GM12892 (cell line): ENCODE data around the gene COL26A1.

Experiments
- DNase-seq: peaks from one replicate; pipeline ENCODE4 v3.0.0; 2011; ENCODE audit not compliant: insufficient read length
- FAIRE-seq: peaks from 2 replicates; lab custom pipeline; 2011; peaks lifted over from hg19 to GRCh38; lab: Jason Lieb, UNC
- POLR2A ChIP-seq: IDR thresholded peaks from 2 replicates; pipeline ENCODE4 v1.6.1; 2011; ENCODE audit warnings: low read depth, low read length, control low read depth
- POLR2AphosphoS5 ChIP-seq: IDR thresholded peaks from 2 replicates; pipeline ENCODE4 v1.6.1; 2011; ENCODE audit warnings: low read depth, low read length, control low read depth
- TAF1 ChIP-seq: IDR thresholded peaks from 2 replicates; pipeline ENCODE4 v1.6.1; 2011; ENCODE audit warnings: low read depth, mild to moderate bottlenecking, control low read depth, low read length, borderline replicate concordance

The COL26A1 gene

GRCh38 chr7:101521430-101521925 is 158.8 kb downstream of the COL26A1 start:
- DNase-seq (no peak), FAIRE-seq (no peak)
- no peak for TF ChIP-seq POLR2A
- no peak for TF ChIP-seq POLR2AphosphoS5
- TF ChIP-seq TAF1: no peak

DNA sequence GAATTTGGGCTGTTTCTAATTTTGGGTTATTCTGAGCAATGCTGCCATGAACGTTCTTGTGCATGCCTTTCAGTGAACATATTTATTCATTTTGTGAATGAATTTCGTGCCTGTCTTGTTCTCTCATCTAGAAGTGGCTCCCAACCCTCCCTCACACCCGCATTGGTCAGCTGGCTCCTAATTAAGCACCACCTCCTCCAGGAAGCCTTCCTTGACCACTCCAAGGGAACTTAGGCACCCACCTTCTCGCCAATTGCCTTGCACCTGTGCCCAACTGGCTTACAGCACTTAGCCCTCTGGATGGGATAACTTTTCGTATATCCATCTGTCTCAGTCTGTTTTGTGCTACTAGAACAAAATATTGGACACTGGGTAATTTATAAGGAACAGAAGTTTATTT is 159.3 kb downstream of the COL26A1 start:
- FAIRE-seq: no peak
- no peak for DNase-seq
- TF ChIP-seq POLR2AphosphoS5: no peak
- no peak for TF ChIP-seq TAF1
- TF ChIP-seq POLR2A: no peak

GRCh38 chr7:101527844-101528667 is 165.4 kb downstream of the COL26A1 start:
- TF ChIP-seq TAF1 (no peak), POLR2A (no peak), POLR2AphosphoS5 (no peak)
- DNase-seq (no peak), FAIRE-seq (no peak)

DNA sequence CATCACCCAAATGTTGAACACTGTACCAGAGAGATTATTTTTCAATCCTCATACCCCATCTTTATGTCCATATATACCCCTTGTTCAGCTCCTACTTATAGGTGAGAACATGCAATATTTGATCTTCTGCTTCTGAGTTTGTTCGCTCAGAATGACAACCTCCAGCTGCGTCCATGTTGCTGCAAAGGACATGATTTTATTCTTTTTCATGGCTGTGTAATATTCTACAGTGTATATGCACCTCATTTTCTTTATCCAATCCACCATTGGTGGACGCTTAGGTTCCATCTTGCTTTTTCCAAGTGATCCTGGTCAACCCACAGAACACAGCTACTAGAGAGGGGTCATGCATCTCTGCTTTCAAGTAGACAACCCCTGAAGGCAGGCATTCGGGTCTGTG is 166.9 kb downstream of the COL26A1 start:
- TF ChIP-seq POLR2A (no peak), POLR2AphosphoS5 (no peak), TAF1 (no peak)
- FAIRE-seq: no peak

GRCh38 chr7:101531726-101532357 is 169.2 kb downstream of the COL26A1 start:
- TF ChIP-seq TAF1 (no peak), POLR2A (no peak), POLR2AphosphoS5 (no peak)
- DNase-seq (no peak), FAIRE-seq (no peak)

More for the DNA sequence above, 166.9 kb downstream of the COL26A1 start:
- DNase-seq: no peak

GRCh38 chr7:101532400-101533102 is 169.9 kb downstream of the COL26A1 start:
- TF ChIP-seq POLR2AphosphoS5: no peak
- no peak for TF ChIP-seq POLR2A
- no peak for TF ChIP-seq TAF1
- DNase-seq (no peak), FAIRE-seq (no peak)

DNA sequence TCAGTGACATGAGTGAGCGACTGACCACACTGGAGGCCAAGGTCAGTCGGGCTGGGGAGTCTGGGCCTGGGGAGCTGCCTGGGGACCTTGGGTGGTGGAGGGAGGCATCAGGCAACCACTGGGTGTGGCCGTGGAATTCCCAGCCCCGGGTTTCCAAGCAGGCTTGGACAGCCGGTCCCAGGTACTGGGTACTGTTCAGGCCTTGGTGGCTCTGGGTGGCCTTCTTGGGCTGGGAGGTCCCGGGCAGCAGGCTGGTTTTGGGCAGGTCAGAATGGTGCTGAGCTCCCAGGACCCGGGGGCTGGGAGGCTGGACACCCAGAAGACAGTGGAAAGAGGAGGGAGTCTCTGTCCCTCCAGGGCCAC is 170.4 kb downstream of the COL26A1 start:
- no peak for DNase-seq
- FAIRE-seq: no peak
- TF ChIP-seq TAF1 (no peak), POLR2AphosphoS5 (no peak), POLR2A (no peak)

GRCh38 chr7:101534015-101534803 is 171.5 kb downstream of the COL26A1 start:
- FAIRE-seq (no peak), DNase-seq (no peak)
- TF ChIP-seq POLR2AphosphoS5 (no peak), TAF1 (no peak), POLR2A (no peak)

DNA sequence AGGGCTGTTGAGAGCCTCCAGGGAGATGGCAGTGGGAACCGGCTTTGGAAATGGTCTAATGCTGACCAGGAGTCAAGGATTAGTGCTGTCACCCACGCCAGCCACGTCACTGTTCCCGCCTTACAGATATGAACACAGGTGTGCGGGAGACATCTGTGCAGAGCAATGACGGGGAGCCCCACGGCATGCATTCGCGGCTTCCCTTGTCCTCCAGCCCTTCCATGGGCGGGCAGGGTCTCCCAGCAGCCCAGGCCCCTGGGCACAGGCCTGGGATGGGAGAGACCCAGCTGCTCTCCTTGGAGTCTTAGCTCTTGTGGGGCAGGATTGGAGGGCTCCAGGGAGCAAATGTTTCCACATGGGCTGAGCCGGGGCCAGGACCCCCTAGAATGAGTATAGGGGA is 172.2 kb downstream of the COL26A1 start:
- no peak for FAIRE-seq

DNA sequence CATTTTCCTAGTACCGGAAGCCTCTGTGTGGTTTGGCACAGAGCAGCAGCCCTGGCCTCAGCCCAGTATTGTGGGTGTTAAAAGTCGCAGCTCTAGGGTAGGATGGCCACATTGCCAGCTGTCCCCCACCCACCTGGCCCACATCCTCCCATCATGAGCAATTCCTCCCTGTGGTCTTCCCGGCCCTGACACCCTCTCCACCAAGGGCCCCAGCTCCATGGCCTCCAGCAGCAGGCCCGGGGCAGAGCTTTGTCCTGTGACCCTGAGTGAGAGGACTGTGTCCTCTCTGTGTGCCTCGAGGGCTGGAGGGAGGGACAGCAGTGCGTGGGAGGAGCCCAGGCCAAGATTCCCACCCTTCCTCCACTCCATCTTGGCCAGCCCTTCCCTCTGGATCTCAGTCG is 172.7 kb downstream of the COL26A1 start:
- DNase-seq: no peak
- no peak for FAIRE-seq
- TF ChIP-seq TAF1: no peak
- TF ChIP-seq POLR2A: no peak
- TF ChIP-seq POLR2AphosphoS5: no peak

More for the DNA sequence above, 172.2 kb downstream of the COL26A1 start:
- TF ChIP-seq TAF1 (no peak), POLR2A (no peak), POLR2AphosphoS5 (no peak)
- DNase-seq: no peak

DNA sequence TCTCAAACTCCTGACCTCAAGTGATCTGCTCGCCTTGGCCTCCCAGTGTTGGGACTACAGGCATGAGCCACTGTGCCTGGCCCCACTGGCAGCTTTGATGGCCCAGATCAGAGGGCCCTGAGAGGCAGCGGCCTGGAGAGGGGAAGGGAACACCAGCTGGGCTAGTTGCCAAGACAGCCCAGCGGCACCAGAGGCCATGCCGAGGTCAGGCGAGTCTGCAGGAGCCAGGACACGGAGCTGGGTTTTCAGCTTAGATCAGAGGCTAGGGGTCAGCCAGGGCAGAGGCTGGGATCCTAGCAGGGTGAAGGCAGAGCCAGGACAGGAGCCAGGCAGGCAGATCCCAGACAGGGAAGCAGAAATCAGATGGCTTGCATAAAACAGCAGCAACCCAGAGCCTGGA is 173.6 kb downstream of the COL26A1 start:
- TF ChIP-seq POLR2A: no peak
- TF ChIP-seq TAF1: no peak
- no peak for TF ChIP-seq POLR2AphosphoS5
- no peak for DNase-seq
- no peak for FAIRE-seq
